ENCODE data around the gene XPO6. TPM values are rescaled to one million over a fixed set of nuclear protein-coding genes. Genes with fewer than 3 reads are reported as not detected.

XPO6 gene
- total RNA-seq, 2 donors from 2014 or later: 89.5 to 94.4 TPM

DNA sequence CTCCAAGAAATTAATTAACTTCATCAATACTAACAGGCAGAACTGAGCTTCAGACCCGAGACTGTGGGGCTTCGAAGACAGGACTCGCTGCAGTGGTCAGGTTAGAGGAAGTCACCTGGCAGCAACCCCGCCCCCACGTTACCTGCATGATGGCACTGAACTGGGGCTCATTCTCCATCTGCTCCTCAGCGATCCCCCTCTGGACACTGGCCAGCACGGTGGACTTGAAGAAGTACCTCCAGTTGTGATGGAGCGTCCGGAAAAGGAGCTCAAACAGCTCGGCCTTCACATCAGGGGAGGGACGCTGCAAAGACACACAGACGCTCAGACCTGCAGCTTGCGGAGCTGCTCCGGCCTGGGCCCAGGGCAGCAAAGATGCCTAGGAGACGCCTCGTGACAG, 107.4 kb downstream of the XPO6 start:
- DNase-seq (ENCODE audit: low spot score) (no peak), ATAC-seq (ENCODE audit: insufficient number of reproducible peaks, low FRiP score, low read depth) (no peak)
- Histone ChIP-seq H3K4me3 (no peak overlapping the region), H3K36me3 (peaks cover 75% of the 10 kb centered on the region), H3K4me1 (ENCODE audit: control insufficient read depth in 1 of 2, low read depth in 2 of 2) (no peaks in the 10 kb centered on the region), H3K9me3 (no peaks in the 10 kb centered on the region), H3K27ac (no peak overlapping the region), H3K27me3 (replicated peaks; ENCODE audit: insufficient read depth) (no peaks in the 10 kb centered on the region)
- TF ChIP-seq, protein P1, sequence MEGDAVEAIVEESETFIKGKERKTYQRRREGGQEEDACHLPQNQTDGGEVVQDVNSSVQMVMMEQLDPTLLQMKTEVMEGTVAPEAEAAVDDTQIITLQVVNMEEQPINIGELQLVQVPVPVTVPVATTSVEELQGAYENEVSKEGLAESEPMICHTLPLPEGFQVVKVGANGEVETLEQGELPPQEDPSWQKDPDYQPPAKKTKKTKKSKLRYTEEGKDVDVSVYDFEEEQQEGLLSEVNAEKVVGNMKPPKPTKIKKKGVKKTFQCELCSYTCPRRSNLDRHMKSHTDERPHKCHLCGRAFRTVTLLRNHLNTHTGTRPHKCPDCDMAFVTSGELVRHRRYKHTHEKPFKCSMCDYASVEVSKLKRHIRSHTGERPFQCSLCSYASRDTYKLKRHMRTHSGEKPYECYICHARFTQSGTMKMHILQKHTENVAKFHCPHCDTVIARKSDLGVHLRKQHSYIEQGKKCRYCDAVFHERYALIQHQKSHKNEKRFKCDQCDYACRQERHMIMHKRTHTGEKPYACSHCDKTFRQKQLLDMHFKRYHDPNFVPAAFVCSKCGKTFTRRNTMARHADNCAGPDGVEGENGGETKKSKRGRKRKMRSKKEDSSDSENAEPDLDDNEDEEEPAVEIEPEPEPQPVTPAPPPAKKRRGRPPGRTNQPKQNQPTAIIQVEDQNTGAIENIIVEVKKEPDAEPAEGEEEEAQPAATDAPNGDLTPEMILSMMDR (IDR thresholded peaks at IDR 0.05): no peak

DNA sequence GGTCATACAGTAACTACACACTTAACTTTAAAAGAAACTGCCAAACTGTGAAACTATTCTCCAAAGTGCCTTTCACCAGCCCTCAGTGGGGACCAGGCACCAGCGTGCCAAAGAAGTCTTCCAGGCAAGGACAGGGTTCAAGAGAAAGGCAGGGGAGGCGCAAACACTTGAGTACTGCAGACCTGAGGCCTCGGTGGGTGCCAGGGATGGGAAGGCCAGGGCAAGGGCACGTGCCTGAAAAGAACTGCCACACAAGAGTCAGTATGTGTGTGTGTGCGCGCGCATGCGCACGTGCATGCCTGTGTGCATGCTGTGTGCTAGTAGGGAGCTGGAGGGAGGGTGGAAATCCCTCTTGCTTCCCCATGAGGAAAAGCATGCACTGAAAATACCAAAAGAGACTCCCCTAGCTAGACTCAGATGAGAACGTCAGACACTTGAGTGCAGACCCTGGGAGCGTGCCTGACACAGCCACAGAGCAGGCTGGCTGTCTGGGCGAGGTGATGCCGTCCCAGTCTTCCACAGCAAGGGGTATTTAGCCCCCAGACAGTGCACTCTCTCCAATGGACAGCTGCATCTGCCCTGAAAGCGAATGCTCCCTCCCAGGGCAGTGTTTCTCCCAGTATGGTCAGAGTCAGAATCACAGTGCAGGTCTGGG, 108.1 kb downstream of the XPO6 start:
- no peaks in the 10 kb centered on the region for H3K4me1 ChIP-seq (ENCODE audit: control insufficient read depth in 1 of 2, low read depth in 2 of 2)
- H3K27me3 ChIP-seq (replicated peaks; ENCODE audit: insufficient read depth): no peaks in the 10 kb centered on the region
- TF ChIP-seq, protein P1 (IDR thresholded peaks at IDR 0.05): no peak
- peaks cover 79% of the 10 kb centered on the region for H3K36me3 ChIP-seq
- no peaks in the 10 kb centered on the region for H3K9me3 ChIP-seq
- no peak for ATAC-seq (ENCODE audit: insufficient number of reproducible peaks, low FRiP score, low read depth)
- no peak for DNase-seq (ENCODE audit: low spot score)
- no peak overlapping the region for H3K27ac ChIP-seq
- H3K4me3 ChIP-seq: no peak overlapping the region

DNA sequence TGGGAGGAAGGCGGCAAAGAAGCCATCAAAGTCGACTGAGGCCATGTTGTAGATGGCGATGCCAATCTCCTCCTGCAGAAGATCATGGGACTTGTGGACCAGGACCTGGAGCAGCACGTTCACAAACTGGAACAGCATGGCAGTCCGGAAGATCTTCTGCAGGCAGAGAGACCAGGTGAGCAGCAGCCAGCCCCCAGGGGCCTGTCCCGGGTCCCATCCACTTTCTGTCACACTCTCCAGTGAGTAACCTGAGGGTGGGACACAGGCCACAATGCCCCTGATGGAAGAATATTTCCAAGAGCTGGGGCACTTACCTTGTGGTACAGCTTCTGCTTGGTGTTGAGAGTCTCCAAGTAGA, 110.3 kb downstream of the XPO6 start:
- Histone ChIP-seq H3K36me3 (peaks cover 71% of the 10 kb centered on the region), H3K4me1 (ENCODE audit: control insufficient read depth in 1 of 2, low read depth in 2 of 2) (no peaks in the 10 kb centered on the region), H3K27ac (no peak overlapping the region), H3K9me3 (no peaks in the 10 kb centered on the region), H3K27me3 (replicated peaks; ENCODE audit: insufficient read depth) (no peaks in the 10 kb centered on the region), H3K4me3 (no peak overlapping the region)
- ATAC-seq (ENCODE audit: insufficient number of reproducible peaks, low FRiP score, low read depth): no peak
- TF ChIP-seq, protein P1 (IDR thresholded peaks at IDR 0.05): no peak
- DNase-seq (ENCODE audit: low spot score): no peak

DNA sequence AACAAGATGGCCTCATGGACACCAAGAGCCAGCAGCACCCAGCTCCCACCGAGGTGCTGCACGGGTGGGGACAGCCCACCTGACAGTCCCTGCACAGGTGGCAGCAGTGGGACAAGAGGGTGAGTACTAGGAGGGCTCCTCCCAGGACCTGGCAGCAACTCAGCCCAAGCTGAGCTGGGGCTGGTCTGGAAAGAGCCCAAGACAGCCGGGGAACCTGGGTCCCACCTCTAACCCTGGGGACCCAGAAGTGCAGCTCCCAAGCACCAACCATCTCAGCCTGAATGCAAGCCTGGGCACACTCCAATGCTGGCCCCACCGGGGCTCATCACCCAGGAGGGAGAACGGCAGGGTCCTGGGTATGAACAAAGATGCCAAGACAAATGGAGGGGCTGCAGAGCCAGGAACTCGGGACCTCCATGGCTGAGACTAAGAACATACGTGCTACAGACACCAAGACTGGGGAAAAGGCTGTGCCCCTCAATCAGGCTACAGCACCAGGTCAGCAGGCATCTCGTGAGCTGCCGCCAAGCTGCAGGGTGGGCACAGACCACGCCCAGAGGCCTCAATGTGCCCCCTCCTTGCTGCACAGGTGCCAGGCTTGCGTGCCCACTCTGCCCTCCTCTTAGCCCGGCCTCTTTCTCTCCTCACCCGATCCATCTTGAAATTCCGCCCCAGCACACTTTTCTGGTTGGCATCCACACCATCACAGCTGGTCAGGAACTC, 110.8 kb downstream of the XPO6 start:
- Histone ChIP-seq H3K36me3 (peaks cover 65% of the 10 kb centered on the region), H3K4me3 (no peak overlapping the region), H3K4me1 (ENCODE audit: control insufficient read depth in 1 of 2, low read depth in 2 of 2) (no peaks in the 10 kb centered on the region), H3K27me3 (replicated peaks; ENCODE audit: insufficient read depth) (no peaks in the 10 kb centered on the region), H3K9me3 (no peaks in the 10 kb centered on the region), H3K27ac (no peak overlapping the region)
- TF ChIP-seq, protein P1 (IDR thresholded peaks at IDR 0.05): no peak
- DNase-seq (ENCODE audit: low spot score): no peak
- no peak for ATAC-seq (ENCODE audit: insufficient number of reproducible peaks, low FRiP score, low read depth)

DNA sequence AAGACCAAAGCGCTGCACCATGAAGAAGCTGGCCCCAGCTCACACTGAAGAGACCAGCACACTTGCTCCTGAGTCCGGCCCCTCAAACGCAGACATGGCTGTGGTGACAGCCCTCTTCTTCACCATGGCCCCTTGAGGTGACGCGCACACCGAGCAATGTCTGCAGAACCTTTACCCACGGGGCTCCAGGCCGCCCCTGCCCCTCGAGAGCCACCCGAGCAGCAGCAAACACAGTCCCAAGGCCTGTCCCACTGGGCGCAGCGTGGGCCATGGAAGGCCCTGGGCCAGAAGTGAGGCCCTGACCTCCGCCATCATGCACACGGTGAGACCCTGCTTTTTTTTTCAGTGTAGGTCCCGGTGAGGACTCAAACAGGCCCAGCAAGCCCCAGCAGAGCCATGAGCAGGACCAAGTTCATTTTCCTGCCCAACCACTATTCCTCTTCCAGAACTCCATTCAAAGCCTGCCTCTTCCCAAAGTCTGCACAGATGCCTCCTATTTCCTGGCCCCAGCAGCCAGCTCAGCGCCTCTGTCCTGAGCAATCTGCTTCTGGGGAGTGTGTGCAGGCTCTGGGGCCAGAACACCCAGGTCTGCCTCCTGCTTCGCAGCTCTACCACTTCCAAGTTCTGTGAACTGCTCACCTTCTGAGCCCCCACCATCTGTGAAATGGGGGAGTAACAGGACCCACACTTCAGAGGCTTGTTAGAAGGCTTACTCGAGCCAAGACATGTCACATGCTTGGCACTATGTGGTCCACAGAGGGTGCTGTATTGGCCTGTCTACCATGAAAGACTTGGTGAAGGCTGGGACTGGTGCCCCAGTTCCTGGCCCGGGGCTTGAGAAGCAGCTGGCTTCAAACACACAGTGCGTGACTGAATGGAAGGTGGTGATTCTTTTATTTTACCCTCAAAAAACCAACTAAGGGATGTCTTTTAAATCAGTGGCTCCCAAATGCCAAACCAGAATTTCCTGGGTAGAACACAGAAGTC, 112.5 kb downstream of the XPO6 start:
- Histone ChIP-seq H3K9me3 (no peaks in the 10 kb centered on the region), H3K27ac (no peak overlapping the region), H3K4me1 (ENCODE audit: control insufficient read depth in 1 of 2, low read depth in 2 of 2) (no peaks in the 10 kb centered on the region), H3K4me3 (no peak overlapping the region), H3K27me3 (replicated peaks; ENCODE audit: insufficient read depth) (no peaks in the 10 kb centered on the region), H3K36me3 (peaks cover 59% of the 10 kb centered on the region)
- ATAC-seq (ENCODE audit: insufficient number of reproducible peaks, low FRiP score, low read depth): no peak
- TF ChIP-seq, protein P1 (IDR thresholded peaks at IDR 0.05): no peak
- DNase-seq (ENCODE audit: low spot score): no peak

Data from thoracic aorta (tissue), 2 donors.